Activated CD8-positive, alpha-beta T cell treated with anti-CD3 and anti-CD28 coated beads for 36 hours (primary cell): Measurements from ENCODE around the gene GLIS2. TPM values are rescaled to one million over a fixed set of nuclear protein-coding genes. Genes with fewer than 3 reads are reported as not detected.
"Not testable (repeated sequence)": the region's sequence is repeated elsewhere in the genome, so short reads cannot be mapped to it uniquely, and the experiment has no call there.

Experiments
- ATAC-seq: fragments of 200-7000 bp; cut with Tn5 transposase; one replicate; pipeline ENCODE4 v1.10.0; 2021; ENCODE audit warnings: mild to moderate bottlenecking, moderate library complexity
- CTCF ChIA-PET: fragments of 350-600 bp; sonication (Branson Sonifier 250); formaldehyde crosslinking; loops from one replicate; lab custom pipeline; 2021; ENCODE audit warnings: antibody characterized with exemption; lab: Charles Lee
- POLR2A ChIA-PET: fragments of 350-600 bp; sonication (Branson Sonifier 250); formaldehyde crosslinking; loops from one replicate; lab custom pipeline; 2021; ENCODE audit warnings: antibody characterized with exemption; lab: Charles Lee
- DNase-seq: peaks from one replicate; pipeline ENCODE4 v3.0.0-alpha.2; 2020
- H3K27ac Mint-ChIP-seq: one replicate; pipeline ENCODE4 v1.8.0; 2021; ENCODE audit warnings: mild to moderate bottlenecking, mixed read lengths
- H3K27me3 Mint-ChIP-seq: one replicate; pipeline ENCODE4 v1.8.0; 2021; ENCODE audit warnings: mixed read lengths
- H3K36me3 Mint-ChIP-seq: one replicate; pipeline ENCODE4 v1.8.0; 2021; ENCODE audit warnings: low read depth, mixed read lengths
- H3K4me1 Mint-ChIP-seq: one replicate; pipeline ENCODE4 v1.8.0; 2021; ENCODE audit warnings: low read depth, mixed read lengths
- H3K4me3 Mint-ChIP-seq: one replicate; pipeline ENCODE4 v1.8.0; 2021; ENCODE audit warnings: mild to moderate bottlenecking, moderate library complexity, mixed read lengths
- H3K9me3 Mint-ChIP-seq: one replicate; pipeline ENCODE4 v1.8.0; 2021; ENCODE audit warnings: mixed read lengths
- CTCF ChIP-seq: fragments of 200-600 bp; IDR thresholded peaks from one replicate; pipeline ENCODE4 v1.8.0; 2022; ENCODE audit warnings: antibody characterized with exemption, mild to moderate bottlenecking
- intact Hi-C: fragments of 100-400 bp; cut with micrococcal nuclease; formaldehyde crosslinking; loops from one replicate; pipeline ENCODE4 v1.10.0; 2022
- total RNA-seq, 2 experiments: library from RNA; stranded (reverse); gene quantifications; one replicate each; pipeline ENCODE4 v1.2.3, GENCODE V29; 2021

GLIS2 gene
- total RNA-seq, 2 experiments from 2014 or later = 0.49 to 0.77 TPM

- intact Hi-C loops = no loop called here
- CTCF ChIA-PET = interaction anchor here (1.3 to 6.6 kb wide), 3 partner anchors 45 to 70 kb away, joined by 3 to 54 read pairs (median 6); no protein-coding TSS in a partner anchor
- no peak overlapping the region for H3K4me3 Mint-ChIP-seq
Observed at GRCh38 chr16:4333308-4333638, 17.4 kb downstream of the GLIS2 start.

GRCh38 chr16:4333714-4334113 is 17.8 kb downstream of the GLIS2 start:
- H3K4me3 Mint-ChIP-seq, DNase-seq, ATAC-seq, H3K9me3 Mint-ChIP-seq, H3K36me3 Mint-ChIP-seq, intact Hi-C loops, POLR2A ChIA-PET, H3K27me3 Mint-ChIP-seq, H3K4me1 Mint-ChIP-seq, H3K27ac Mint-ChIP-seq: not testable (repeated sequence)
- CTCF ChIA-PET = interaction anchor here (2.4 kb wide), 1 partner anchor 69 kb away, joined by 6 read pairs; no protein-coding TSS in a partner anchor

More at GRCh38 chr16:4333308-4333638, 17.4 kb downstream of the GLIS2 start:
- POLR2A ChIA-PET = interaction anchor here (1.3 to 1.7 kb wide), 2 partner anchors 23 to 27 kb away, joined by 5 to 6 read pairs; no protein-coding TSS in a partner anchor
- no peaks in the 10 kb centered on the region for H3K27me3 Mint-ChIP-seq
- DNase-seq (no peak), ATAC-seq (no peak)
- H3K27ac Mint-ChIP-seq = no peak overlapping the region
- H3K36me3 Mint-ChIP-seq = no peaks in the 10 kb centered on the region
- H3K9me3 Mint-ChIP-seq = no peaks in the 10 kb centered on the region
- TF ChIP-seq CTCF = no peak
- peaks cover 3% of the 10 kb centered on the region for H3K4me1 Mint-ChIP-seq

GRCh38 chr16:4334724-4335495 is 19.0 kb downstream of the GLIS2 start:
- Mint-ChIP-seq H3K36me3 (no peaks in the 10 kb centered on the region), H3K4me3 (no peak overlapping the region), H3K4me1 (no peaks in the 10 kb centered on the region), H3K9me3 (no peaks in the 10 kb centered on the region), H3K27me3 (no peaks in the 10 kb centered on the region), H3K27ac (no peak overlapping the region)
- intact Hi-C loops = no loop called here
- ATAC-seq = no peak
- no peak for DNase-seq
- ChIA-PET POLR2A (interaction anchor here (1.4 kb wide), 2 partner anchors 15 to 20 kb away, joined by 3 to 5 read pairs; no protein-coding TSS in a partner anchor), CTCF (interaction anchor here (1.2 to 2.0 kb wide), 3 partner anchors 12 to 81 kb away, joined by 4 to 6 read pairs (median 4); no protein-coding TSS in a partner anchor)
- no peak for TF ChIP-seq CTCF

- no peak overlapping the region for H3K27ac Mint-ChIP-seq
Observed at GRCh38 chr16:4336701-4337539, 21.1 kb downstream of the GLIS2 start.

More at GRCh38 chr16:4336701-4337539, 21.1 kb downstream of the GLIS2 start:
- no peak overlapping the region for H3K4me3 Mint-ChIP-seq
- no peaks in the 10 kb centered on the region for H3K9me3 Mint-ChIP-seq
- ATAC-seq (no peak), DNase-seq (no peak)
- ChIA-PET CTCF (interaction anchor here (1.1 kb wide), 1 partner anchor 83 kb away, joined by 3 read pairs; no protein-coding TSS in a partner anchor), POLR2A (interaction anchor here (1.2 to 1.4 kb wide), 2 partner anchors 9 to 63 kb away, joined by 3 to 4 read pairs; no protein-coding TSS in a partner anchor)
- H3K4me1 Mint-ChIP-seq = no peaks in the 10 kb centered on the region
- TF ChIP-seq CTCF = no peak
- intact Hi-C loops = no loop called here
- no peaks in the 10 kb centered on the region for H3K27me3 Mint-ChIP-seq
- no peaks in the 10 kb centered on the region for H3K36me3 Mint-ChIP-seq
